Spleen (tissue), 11 donors: ENCODE data around the gene SLC5A5. TPM values are rescaled to one million over a fixed set of nuclear protein-coding genes. Genes with fewer than 3 reads are reported as not detected.
A peak's percentile ranks its signal among the peaks of the same experiment; 100 is the strongest.

Experiments
- DNase-seq: peaks from one replicate; pipeline ENCODE4 v3.0.0-alpha.2; 2020
- H3K27ac ChIP-seq, 8 donors: fragments of 200-600 bp; sonication (generic) in 7 of 8; 1 replicate in 4 of 8; 2 replicates in 4 of 8; pipeline versions ENCODE4 v1.5.0 to v1.8.0; 2016 to 2021; ENCODE audit warnings: inconsistent platforms in 4 of 8, mild to moderate bottlenecking in 4 of 8, moderate library complexity in 1 of 8
- H3K27me3 ChIP-seq, 7 donors: fragments of 200-600 bp; sonication (generic) in 6 of 7; replicated peaks in 1 of 7; 1 replicate in 4 of 7; 2 replicates in 3 of 7; pipeline versions ENCODE4 v1.5.0 to v1.8.0; 2016 to 2021; ENCODE audit warnings: inconsistent platforms in 3 of 7, mild to moderate bottlenecking in 1 of 7
- H3K36me3 ChIP-seq, 6 donors: fragments of 200-600 bp; sonication (generic) in 5 of 6; 1 replicate in 4 of 6; 2 replicates in 2 of 6; pipeline versions ENCODE4 v1.5.0 to v1.8.0; 2016 to 2021; ENCODE audit warnings: inconsistent platforms in 2 of 6
- H3K4me1 ChIP-seq, 6 donors: fragments of 200-600 bp; sonication (generic) in 5 of 6; 1 replicate in 3 of 6; 2 replicates in 3 of 6; pipeline versions ENCODE4 v1.5.0 to v1.8.0; 2016 to 2021; ENCODE audit warnings: inconsistent platforms in 3 of 6
- H3K4me3 ChIP-seq, 8 donors: fragments of 200-600 bp; sonication (generic) in 7 of 8; 1 replicate in 4 of 8; 2 replicates in 4 of 8; pipeline versions ENCODE4 v1.5.0 to v1.8.0; 2016 to 2021; ENCODE audit warnings: inconsistent platforms in 4 of 8, mild to moderate bottlenecking in 4 of 8, moderate library complexity in 2 of 8
- H3K9me3 ChIP-seq, 8 donors: fragments of 200-600 bp; sonication (generic) in 7 of 8; 1 replicate in 4 of 8; 2 replicates in 4 of 8; pipeline versions ENCODE4 v1.5.0 to v1.8.0; 2016 to 2021; ENCODE audit warnings: inconsistent platforms in 4 of 8
- POLR2A ChIP-seq, 3 donors: fragments of 450-650 bp; IDR thresholded peaks; one replicate each; pipeline ENCODE4 v1.5.1; 2017; ENCODE audit warnings: antibody characterized with exemption in 3 of 3, mild to moderate bottlenecking in 1 of 3
- POLR2AphosphoS5 ChIP-seq, 3 donors: sonication (generic); formaldehyde crosslinking; IDR thresholded peaks; one replicate each; pipeline ENCODE4 v1.5.1; 2017; ENCODE audit warnings: antibody characterized with exemption in 3 of 3
- whole genome bisulfite sequencing, 5 donors: extraction: QIAGEN DNeasy Blood & Tissue Kit in 3 of 5; methylation state at CpG; one replicate each; pipeline versions ENCODE4 v1.1.5 to v1.1.7; 2013 to 2018; 5-methylcytosine and 5-hydroxymethylcytosine counted together
- intact Hi-C: fragments of 100-400 bp; cut with DNase I; formaldehyde crosslinking; loops from one replicate; pipeline ENCODE4 v1.15.0; 2023; ENCODE audit warnings: low total_unique reads
- polyA plus RNA-seq, 3 donors: library from polyadenylated mRNA; stranded (reverse); fragments of 200-250 nt; gene quantifications; one replicate each; pipeline ENCODE4 v1.2.1, GENCODE V29; 2013
- total RNA-seq, 7 donors: library from RNA; depleted of rRNA in 3 of 7; stranded (reverse); fragments of >200 nt in 3 of 7; fragmentation: NEBNext Ultra II Directional in 4 of 7; extraction: Animal tissue kit (Norgen Biotek cat#: 25700) in 4 of 7; gene quantifications; one replicate each; pipeline versions ENCODE4 v1.1.0 to v1.2.1, GENCODE V29; 2016 to 2021
- TF ChIP-seq, protein P1 (sequence below), 11 experiments: fragments of 200-600 bp in 7 of 11; fragments of 450-650 bp in 4 of 11; sonication (generic) in 4 of 11; IDR thresholded peaks in 8 of 11; conservative IDR thresholded peaks in 3 of 11; 1 replicate in 7 of 11; 2 replicates in 4 of 11; pipeline versions ENCODE4 v1.4.0 to v1.8.0; 2016 to 2021; ENCODE audit warnings: antibody characterized with exemption in 11 of 11, inconsistent platforms in 4 of 11, mild to moderate bottlenecking in 1 of 11
- donor health status: healthy with polysubstance abuse.
- donor health status: DM: no; HTN: no; CAD: no; lungs with moderate emphysema.
- donor health status: DM: no; HTN: no; CAD: no.
- donor health status: Bipolar disorder and iron deficiency.
- donor health status: healthy.
- donor health status: DM: no; HTN: no; CAD: no.
- donor health status: DM: yes; HTN: yes; CAD: no.

Gene SLC5A5
- total and polyA plus RNA-seq, 10 donors: 0.19 to 0.52 (median 0.31) TPM; not detected in 2

DNA sequence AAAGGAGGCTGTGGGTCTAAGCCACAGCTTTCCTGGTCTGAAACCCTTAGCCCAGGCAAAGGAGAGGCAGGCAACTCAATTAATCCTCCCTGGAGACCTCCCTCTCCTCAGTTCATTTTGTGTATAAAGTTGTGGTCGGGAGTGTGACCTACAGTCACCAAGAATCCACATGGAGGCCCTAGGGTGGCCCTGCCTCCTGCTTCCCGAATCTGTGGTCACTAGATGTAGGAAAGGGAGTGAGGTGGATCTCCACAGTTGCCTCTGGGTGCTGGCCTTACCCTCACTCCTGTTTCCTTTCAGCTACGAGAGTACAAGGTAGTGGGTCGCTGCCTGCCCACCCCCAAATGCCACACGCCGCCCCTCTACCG, 10.8 kb upstream of the SLC5A5 start:
- DNase-seq: no peak
- Histone ChIP-seq H3K9me3 (no peaks in the 10 kb centered on the region), H3K27me3 (no peaks in the 10 kb centered on the region), H3K4me1 (peaks cover 17 to 61% (median 41%) of the 10 kb centered on the region in 6 donors), H3K36me3 (peaks cover 0 to 53% (median 40%) of the 10 kb centered on the region in 6 donors), H3K4me3 (peak overlapping the region; percentile 92 to 100 (median 100)), H3K27ac (peak overlapping the region in 4 of 8 donors; percentile 84 to 93 (median 92))
- 40 to 61% (median 46%) methylated on average over 7 of the region's 7 CpGs for whole genome bisulfite sequencing, 5 donors
- TF ChIP-seq POLR2A (IDR thresholded peaks at IDR 0.05) (no peak), POLR2AphosphoS5 (IDR thresholded peaks at IDR 0.05) (peak in 1 of 3 donors; percentile 6)
- TF ChIP-seq, protein P1, sequence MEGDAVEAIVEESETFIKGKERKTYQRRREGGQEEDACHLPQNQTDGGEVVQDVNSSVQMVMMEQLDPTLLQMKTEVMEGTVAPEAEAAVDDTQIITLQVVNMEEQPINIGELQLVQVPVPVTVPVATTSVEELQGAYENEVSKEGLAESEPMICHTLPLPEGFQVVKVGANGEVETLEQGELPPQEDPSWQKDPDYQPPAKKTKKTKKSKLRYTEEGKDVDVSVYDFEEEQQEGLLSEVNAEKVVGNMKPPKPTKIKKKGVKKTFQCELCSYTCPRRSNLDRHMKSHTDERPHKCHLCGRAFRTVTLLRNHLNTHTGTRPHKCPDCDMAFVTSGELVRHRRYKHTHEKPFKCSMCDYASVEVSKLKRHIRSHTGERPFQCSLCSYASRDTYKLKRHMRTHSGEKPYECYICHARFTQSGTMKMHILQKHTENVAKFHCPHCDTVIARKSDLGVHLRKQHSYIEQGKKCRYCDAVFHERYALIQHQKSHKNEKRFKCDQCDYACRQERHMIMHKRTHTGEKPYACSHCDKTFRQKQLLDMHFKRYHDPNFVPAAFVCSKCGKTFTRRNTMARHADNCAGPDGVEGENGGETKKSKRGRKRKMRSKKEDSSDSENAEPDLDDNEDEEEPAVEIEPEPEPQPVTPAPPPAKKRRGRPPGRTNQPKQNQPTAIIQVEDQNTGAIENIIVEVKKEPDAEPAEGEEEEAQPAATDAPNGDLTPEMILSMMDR (IDR thresholded peaks at IDR 0.05 in 8 of 11, conservative IDR thresholded peaks at IDR 0.05 in 3 of 11): no peak
- intact Hi-C loops: loop anchor here (10.0 kb wide), 1 partner anchor 134 kb away; no protein-coding TSS in a partner anchor

DNA sequence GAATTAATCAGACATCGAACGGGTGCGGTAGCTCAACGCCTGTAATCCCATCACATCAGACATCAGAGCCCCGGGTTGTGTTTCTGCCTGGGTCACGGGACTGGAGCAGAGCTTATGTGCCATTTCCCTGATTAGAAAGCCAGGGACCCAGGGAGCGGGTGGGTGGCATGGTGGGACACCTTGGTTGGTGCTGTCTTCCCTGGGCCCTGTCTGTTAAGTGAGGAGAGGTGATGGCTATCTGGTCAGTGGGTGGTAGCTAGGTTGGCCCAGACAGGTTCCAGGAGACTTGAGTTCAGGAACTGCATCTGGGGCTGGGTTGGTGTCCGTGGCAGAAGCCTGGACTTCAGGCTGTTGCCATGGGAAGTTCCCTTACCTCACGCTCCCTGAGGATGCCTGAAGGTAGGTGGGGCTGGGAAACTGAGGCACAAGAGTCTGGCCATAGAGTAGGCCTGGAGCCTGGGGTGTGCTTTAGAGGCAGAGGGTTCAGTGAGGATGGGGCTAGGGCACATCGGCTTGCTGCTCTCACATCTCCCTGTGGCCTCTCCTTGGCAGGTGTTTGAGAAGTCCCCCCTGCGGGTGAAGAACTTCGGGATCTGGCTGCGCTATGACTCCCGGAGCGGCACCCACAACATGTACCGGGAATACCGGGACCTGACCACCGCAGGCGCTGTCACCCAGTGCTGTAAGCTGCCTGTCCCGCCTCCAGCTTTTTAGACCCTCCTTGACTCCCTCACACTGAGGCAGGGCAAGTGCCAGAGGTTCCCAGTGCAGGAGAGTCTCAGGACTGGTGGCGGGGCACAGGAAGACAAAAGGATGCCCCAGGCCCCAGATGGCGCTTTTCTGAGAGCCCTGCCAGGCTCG, 10.0 kb upstream of the SLC5A5 start:
- H3K27ac ChIP-seq: peak overlapping the region in 1 of 8 donors; percentile 45
- intact Hi-C loops: loop anchor here (10.0 kb wide), 1 partner anchor 133 kb away; no protein-coding TSS in a partner anchor
- no peaks in the 10 kb centered on the region for H3K27me3 ChIP-seq
- peak overlapping the region in 6 of 8 donors; percentile 13 to 100 (median 100) for H3K4me3 ChIP-seq
- TF ChIP-seq POLR2AphosphoS5 (IDR thresholded peaks at IDR 0.05): peak in 1 of 3 donors; percentile 18
- TF ChIP-seq, protein P1 (IDR thresholded peaks at IDR 0.05 in 8 of 11, conservative IDR thresholded peaks at IDR 0.05 in 3 of 11): no peak
- peaks cover 17 to 61% (median 41%) of the 10 kb centered on the region in 6 donors for H3K4me1 ChIP-seq
- H3K9me3 ChIP-seq: no peaks in the 10 kb centered on the region
- 80 to 88% (median 84%) methylated on average over 19 to 23 of the region's 23 CpGs for WGBS, 5 donors
- H3K36me3 ChIP-seq: peaks cover 0 to 54% (median 40%) of the 10 kb centered on the region in 6 donors
- no peak for DNase-seq

DNA sequence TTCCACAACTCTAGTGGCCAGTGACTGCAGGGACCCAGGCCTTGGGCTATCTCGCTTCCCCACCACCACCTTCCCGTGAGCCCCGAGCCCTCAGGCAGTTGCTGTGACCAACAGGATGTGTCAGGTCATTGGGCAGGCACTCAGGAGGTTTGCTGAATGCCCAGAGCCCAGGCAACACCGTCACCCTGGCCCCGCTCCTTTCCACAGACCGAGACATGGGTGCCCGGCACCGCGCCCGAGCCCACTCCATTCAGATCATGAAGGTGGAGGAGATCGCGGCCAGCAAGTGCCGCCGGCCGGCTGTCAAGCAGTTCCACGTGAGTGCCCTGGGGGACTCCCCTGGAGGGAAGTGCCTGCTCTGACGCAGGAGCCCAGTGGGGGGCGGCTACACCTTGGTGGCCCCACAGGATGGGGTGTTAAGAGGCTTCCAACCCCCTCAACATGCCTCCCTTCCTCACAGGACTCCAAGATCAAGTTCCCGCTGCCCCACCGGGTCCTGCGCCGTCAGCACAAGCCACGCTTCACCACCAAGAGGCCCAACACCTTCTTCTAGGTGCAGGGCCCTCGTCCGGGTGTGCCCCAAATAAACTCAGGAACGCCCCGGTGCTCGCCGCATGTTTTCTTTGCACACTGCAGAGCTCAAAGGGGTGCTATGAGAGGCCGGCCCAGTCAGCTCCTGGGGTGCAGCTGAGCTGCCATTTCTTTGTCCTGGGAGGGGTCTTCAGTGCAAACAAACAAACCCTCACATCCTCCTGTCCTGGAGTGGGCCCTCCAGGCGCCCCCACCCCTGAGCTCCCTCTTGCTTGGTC, 8.8 kb upstream of the SLC5A5 start:
- peak; percentile 80 for DNase-seq
- WGBS, 5 donors: 77 to 88% (median 84%) methylated on average over 19 to 31 of the region's 31 CpGs
- TF ChIP-seq POLR2A (IDR thresholded peaks at IDR 0.05): no peak
- TF ChIP-seq, protein P1 (IDR thresholded peaks at IDR 0.05 in 8 of 11, conservative IDR thresholded peaks at IDR 0.05 in 3 of 11): no peak
- TF ChIP-seq POLR2AphosphoS5 (IDR thresholded peaks at IDR 0.05): peak; percentile 12 to 75 (median 48)
- Histone ChIP-seq H3K27ac (peak overlapping the region in 4 of 8 donors; percentile 24 to 49 (median 44)), H3K4me3 (no peak overlapping the region), H3K4me1 (peaks cover 17 to 61% (median 41%) of the 10 kb centered on the region in 6 donors), H3K27me3 (no peaks in the 10 kb centered on the region), H3K9me3 (no peaks in the 10 kb centered on the region), H3K36me3 (peaks cover 0 to 54% (median 40%) of the 10 kb centered on the region in 6 donors)
- intact Hi-C loops: loop anchor here (10.0 kb wide), 1 partner anchor 132 kb away; no protein-coding TSS in a partner anchor
